Measurements from ENCODE around the gene PEX3. TPM values are rescaled to one million over a fixed set of nuclear protein-coding genes. Genes with fewer than 3 reads are reported as not detected.

PEX3 gene
- total RNA-seq, 1 donor from 2014 or later, result 21.0 TPM

DNA sequence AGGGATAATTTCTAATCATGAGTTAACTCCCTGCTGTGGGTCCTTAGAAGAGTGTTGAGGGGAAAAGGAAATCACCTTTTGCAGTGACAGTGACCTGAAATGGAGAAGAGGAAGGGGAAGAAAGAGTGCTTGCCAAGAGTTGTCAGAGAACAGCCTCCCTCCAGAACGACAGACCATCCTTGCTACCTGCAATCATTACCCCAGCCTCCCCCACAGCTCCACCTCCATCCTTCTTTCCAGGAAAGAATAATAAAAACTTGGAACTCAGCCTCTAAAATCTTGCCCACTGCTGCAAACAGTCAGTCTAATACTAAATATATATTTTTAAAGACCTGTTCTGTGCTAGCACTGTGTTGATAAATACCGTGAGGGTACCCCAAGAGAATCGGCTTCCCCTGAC is 89.6 kb downstream of the PEX3 start:
- Histone ChIP-seq H3K9me3 (replicated peaks) (no peaks in the 10 kb centered on the region), H3K27ac (replicated peaks) (no peak overlapping the region), H3K27me3 (ENCODE audit: low read depth) (no peaks in the 10 kb centered on the region), H3K4me3 (no peak overlapping the region), H3K4me1 (peaks cover 25% of the 10 kb centered on the region), H3K36me3 (no peaks in the 10 kb centered on the region)
- intact Hi-C loops (cut with micrococcal nuclease), result no loop called here
- DNase-seq, result no peak
- TF ChIP-seq, protein P1, sequence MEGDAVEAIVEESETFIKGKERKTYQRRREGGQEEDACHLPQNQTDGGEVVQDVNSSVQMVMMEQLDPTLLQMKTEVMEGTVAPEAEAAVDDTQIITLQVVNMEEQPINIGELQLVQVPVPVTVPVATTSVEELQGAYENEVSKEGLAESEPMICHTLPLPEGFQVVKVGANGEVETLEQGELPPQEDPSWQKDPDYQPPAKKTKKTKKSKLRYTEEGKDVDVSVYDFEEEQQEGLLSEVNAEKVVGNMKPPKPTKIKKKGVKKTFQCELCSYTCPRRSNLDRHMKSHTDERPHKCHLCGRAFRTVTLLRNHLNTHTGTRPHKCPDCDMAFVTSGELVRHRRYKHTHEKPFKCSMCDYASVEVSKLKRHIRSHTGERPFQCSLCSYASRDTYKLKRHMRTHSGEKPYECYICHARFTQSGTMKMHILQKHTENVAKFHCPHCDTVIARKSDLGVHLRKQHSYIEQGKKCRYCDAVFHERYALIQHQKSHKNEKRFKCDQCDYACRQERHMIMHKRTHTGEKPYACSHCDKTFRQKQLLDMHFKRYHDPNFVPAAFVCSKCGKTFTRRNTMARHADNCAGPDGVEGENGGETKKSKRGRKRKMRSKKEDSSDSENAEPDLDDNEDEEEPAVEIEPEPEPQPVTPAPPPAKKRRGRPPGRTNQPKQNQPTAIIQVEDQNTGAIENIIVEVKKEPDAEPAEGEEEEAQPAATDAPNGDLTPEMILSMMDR (IDR thresholded peaks at IDR 0.05; ENCODE audit: borderline replicate concordance), result no peak

Other genes starting within 250 kb of the PEX3 start
- gene ADAT2, start 110 bp upstream of the PEX3 start, total RNA-seq, result 1.5 TPM
- gene FUCA2, start 60.9 kb downstream of the PEX3 start, total RNA-seq, result 44.5 TPM
- 71.0 TPM for gene PHACTR2, start 227.2 kb downstream of the PEX3 start, total RNA-seq